A549 (cell line): ENCODE results near the gene ATP5PO. TPM values are rescaled to one million over a fixed set of nuclear protein-coding genes. Genes with fewer than 3 reads are reported as not detected.
"Not testable (repeated sequence)": the region's sequence is repeated elsewhere in the genome, so short reads cannot be mapped to it uniquely, and the experiment has no call there.

Source experiments
- ATAC-seq, 2 experiments: fragments of 200-7000 bp in 1 of 2; fragments of >200 bp in 1 of 2; cut with Nextera tagmentation in 1 of 2; cut with Tn5 transposase in 1 of 2; 3 replicates each; pipeline versions ENCODE4 v1.8.0 to v1.9.1; 2018 to 2020; ENCODE audit warnings: mild to moderate bottlenecking in 1 of 2, moderate library complexity in 1 of 2
- CTCF ChIA-PET: fragments of 300-600 bp; sonication (Branson Sonifier 250); formaldehyde crosslinking; extraction: SDS; loops from one replicate; lab custom pipeline; 2021; ENCODE audit warnings: antibody characterized with exemption, inconsistent platforms; lab: Yijun Ruan, JAX
- POLR2A ChIA-PET: fragments of 350-600 bp; formaldehyde crosslinking; extraction: SDS; loops from one replicate; lab custom pipeline; 2021; ENCODE audit warnings: antibody characterized with exemption, inconsistent platforms; lab: Yijun Ruan, JAX
- DNase-seq, 2 experiments: peaks; one replicate each; pipeline versions ENCODE4 v3.0.0 to v3.0.0-alpha.2; 2011 to 2016; ENCODE audit warnings: low read depth in 1 of 2, low spot score in 1 of 2
- FAIRE-seq: peaks from 2 replicates; lab custom pipeline; 2011; peaks lifted over from hg19 to GRCh38; lab: Jason Lieb, UNC
- H3K27ac ChIP-seq, 2 experiments: fragments of >200 bp; sonication (Bioruptor Twin); formaldehyde crosslinking; 3 replicates each; pipeline ENCODE4 v1.5.1; 2016 to 2017
- H3K4me1 ChIP-seq: fragments of >200 bp; sonication (Bioruptor Twin); formaldehyde crosslinking; 3 replicates; pipeline ENCODE4 v1.6.1; 2016
- H3K4me2 ChIP-seq: fragments of >200 bp; sonication (Bioruptor Twin); formaldehyde crosslinking; 3 replicates; pipeline ENCODE4 v1.6.1; 2016
- H3K4me3 ChIP-seq: fragments of >200 bp; sonication (Bioruptor Twin); formaldehyde crosslinking; 3 replicates; pipeline ENCODE4 v1.5.1; 2016
- H3K9me3 ChIP-seq: fragments of >200 bp; sonication (Bioruptor Twin); formaldehyde crosslinking; 3 replicates; pipeline ENCODE4 v1.6.1; 2016
- BHLHE40 ChIP-seq: IDR thresholded peaks from 2 replicates; pipeline ENCODE4 v1.6.1; 2012; ENCODE audit warnings: low read depth, low read length, inconsistent platforms
- CBX8 ChIP-seq: fragments of 200-600 bp; sonication (generic); IDR thresholded peaks from 2 replicates; pipeline ENCODE4 v1.6.1; 2016
- EHF ChIP-seq: fragments of 250-450 bp; sonication (Bioruptor Pico); IDR thresholded peaks from 2 replicates; pipeline ENCODE4 v1.5.0; 2020; ENCODE audit warnings: mild to moderate bottlenecking
- EHMT2 ChIP-seq: fragments of 200-600 bp; sonication (generic); IDR thresholded peaks from 2 replicates; pipeline ENCODE4 v1.6.1; 2016; ENCODE audit warnings: antibody characterized with exemption, low read depth, mild to moderate bottlenecking, moderate library complexity
- EP300 ChIP-seq, 2 experiments: fragments of >200 bp; sonication (Bioruptor Twin); formaldehyde crosslinking; IDR thresholded peaks; 2 replicates in 1 of 2; 3 replicates in 1 of 2; pipeline ENCODE4 v1.6.1; 2016 to 2017
- ESRRA ChIP-seq: fragments of 150-350 bp; IDR thresholded peaks from 2 replicates; pipeline ENCODE4 v1.6.1; 2014; ENCODE audit warnings: mild to moderate bottlenecking, low read length, borderline replicate concordance
- FOSB ChIP-seq: fragments of 250-450 bp; sonication (Bioruptor Pico); IDR thresholded peaks from 2 replicates; pipeline ENCODE4 v1.5.0; 2020; ENCODE audit warnings: mild to moderate bottlenecking, moderate library complexity
- FOXS1 ChIP-seq: fragments of 250-450 bp; sonication (Bioruptor Pico); IDR thresholded peaks from 2 replicates; pipeline ENCODE4 v1.5.0; 2020; ENCODE audit warnings: mild to moderate bottlenecking, moderate library complexity
- GATA3 ChIP-seq: IDR thresholded peaks from 2 replicates; pipeline ENCODE4 v1.6.1; 2012; ENCODE audit warnings: borderline replicate concordance
- HDAC2 ChIP-seq: fragments of 200-600 bp; sonication (generic); IDR thresholded peaks from 2 replicates; pipeline ENCODE4 v1.6.1; 2016
- HOXB5 ChIP-seq: fragments of 250-450 bp; sonication (Bioruptor Pico); IDR thresholded peaks from 2 replicates; pipeline ENCODE4 v1.5.0; 2020; ENCODE audit warnings: mild to moderate bottlenecking, moderate library complexity
- KDM1A ChIP-seq: fragments of 200-600 bp; sonication (generic); IDR thresholded peaks from 2 replicates; pipeline ENCODE4 v1.6.1; 2016; ENCODE audit warnings: low read depth, mild to moderate bottlenecking
- KDM5A ChIP-seq: fragments of 200-600 bp; sonication (generic); IDR thresholded peaks from 2 replicates; pipeline ENCODE4 v1.6.1; 2016; ENCODE audit warnings: antibody characterized with exemption, mild to moderate bottlenecking
- MAFK ChIP-seq: fragments of 450-650 bp; IDR thresholded peaks from 2 replicates; pipeline ENCODE4 v1.6.1; 2014; ENCODE audit not compliant: partially characterized antibody
- MYC ChIP-seq: IDR thresholded peaks from 2 replicates; pipeline ENCODE4 v1.6.1; 2012; ENCODE audit warnings: mild to moderate bottlenecking, inconsistent platforms, low read length, improper control_type of control experiment, borderline replicate concordance
- POLR2AphosphoS2 ChIP-seq: conservative IDR thresholded peaks from 2 replicates; pipeline ENCODE4 v1.6.1; 2012; ENCODE audit warnings: low read length, improper control_type of control experiment, inconsistent platforms
- RAD21 ChIP-seq, 2 experiments: fragments of >200 bp in 1 of 2; sonication (Bioruptor Twin) in 1 of 2; formaldehyde crosslinking in 1 of 2; IDR thresholded peaks in 1 of 2; conservative IDR thresholded peaks in 1 of 2; 2 replicates in 1 of 2; 3 replicates in 1 of 2; pipeline ENCODE4 v1.6.1; 2012 to 2018; ENCODE audit warnings: inconsistent platforms in 1 of 2
- RCOR1 ChIP-seq: fragments of 150-350 bp; IDR thresholded peaks from 2 replicates; pipeline ENCODE4 v1.6.1; 2014; ENCODE audit warnings: antibody characterized with exemption, low read length, low read depth
- SMC3 ChIP-seq: fragments of >200 bp; sonication (Bioruptor Twin); formaldehyde crosslinking; IDR thresholded peaks from 3 replicates; pipeline ENCODE4 v1.6.1; 2018; ENCODE audit warnings: inconsistent platforms
- TFCP2L1 ChIP-seq: fragments of 250-450 bp; sonication (Bioruptor Pico); IDR thresholded peaks from 2 replicates; pipeline ENCODE4 v1.5.0; 2021; ENCODE audit warnings: mild to moderate bottlenecking
- ZFP36 ChIP-seq: fragments of 450-650 bp; IDR thresholded peaks from 2 replicates; pipeline ENCODE4 v1.6.1; 2014; ENCODE audit warnings: borderline replicate concordance; ENCODE audit not compliant: partially characterized antibody
- ZNF302 ChIP-seq: fragments of 250-450 bp; sonication (Bioruptor Pico); IDR thresholded peaks from 2 replicates; pipeline ENCODE4 v1.9.0; 2021; ENCODE audit warnings: inconsistent platforms, mild to moderate bottlenecking, moderate library complexity
- WGBS: methylation state at CpG from one replicate; pipeline ENCODE4 v1.1.6; 2017; ENCODE audit errors: missing lambda C conversion rate; 5-methylcytosine and 5-hydroxymethylcytosine counted together
- polyA plus RNA-seq, 4 experiments: library from polyadenylated mRNA; depleted of rRNA in 3 of 4; stranded (reverse); fragments of >200 nt; fragmentation: RNase III in 1 of 4; extraction: RNeasy Plus Mini Kit Qiagen cat#74134 plus additional on column Dnase treatment in 1 of 4; gene quantifications; 2 replicates in 3 of 4; 3 replicates in 1 of 4; pipeline ENCODE4 v1.2.3, GENCODE V29; 2011 to 2017

The ATP5PO gene
- polyA plus RNA-seq, 2 of the 4 experiments (the other 2 are of a cell fraction), result 143 to 252 TPM

GRCh38 chr21:33872881-33873515 is 42.6 kb downstream of the ATP5PO start:
- ATAC-seq (no peak), DNase-seq (no peak), FAIRE-seq (no peak)
- TF ChIP-seq RAD21 (conservative IDR thresholded peaks at IDR 0.05 in 1 of 2, IDR thresholded peaks at IDR 0.05 in 1 of 2) (no peak), CBX8 (no peak), EHF (no peak)
- CTCF ChIA-PET, result no interaction called here
- WGBS, result 80% methylated on average over 3 of the region's 4 CpGs
- no peaks in the 10 kb centered on the region for H3K4me1 ChIP-seq
- no peak overlapping the region for H3K4me3 ChIP-seq
- no peak overlapping the region for H3K4me2 ChIP-seq
- no peak overlapping the region for H3K27ac ChIP-seq
- POLR2A ChIA-PET, result no interaction called here
- no peaks in the 10 kb centered on the region for H3K9me3 ChIP-seq

GRCh38 chr21:33871171-33871570 is 44.4 kb downstream of the ATP5PO start:
- ChIA-PET POLR2A (no interaction called here), CTCF (interaction anchor here (1.2 kb wide), 1 partner anchor 53 kb away, joined by 5 read pairs; no protein-coding TSS in a partner anchor)
- no peaks in the 10 kb centered on the region for H3K4me1 ChIP-seq
- FAIRE-seq (no peak), DNase-seq (no peak), ATAC-seq (no peak)
- no peak overlapping the region for H3K27ac ChIP-seq
- no peak overlapping the region for H3K4me2 ChIP-seq
- WGBS, result 74% methylated on average over 5 of the region's 5 CpGs
- TF ChIP-seq KDM5A (no peak), HDAC2 (no peak), ZFP36 (no peak), MAFK (no peak), ZNF302 (no peak), FOSB (CRISPR knock-in tag) (no peak), RCOR1 (no peak), KDM1A (no peak), EP300 (IDR thresholded peaks at IDR 0.05) (no peak), EHMT2 (no peak), EHF (no peak), ESRRA (no peak)
- H3K4me3 ChIP-seq, result no peak overlapping the region
- no peaks in the 10 kb centered on the region for H3K9me3 ChIP-seq

GRCh38 chr21:33870768-33871167 is 44.8 kb downstream of the ATP5PO start:
- CTCF ChIA-PET, result interaction anchor here (1.2 kb wide), 1 partner anchor 53 kb away, joined by 5 read pairs; no protein-coding TSS in a partner anchor
- H3K4me1 ChIP-seq, result no peaks in the 10 kb centered on the region
- ATAC-seq, result no peak
- H3K27ac ChIP-seq, result no peak overlapping the region
- WGBS, result 67% methylated on average over 4 of the region's 4 CpGs
- POLR2A ChIA-PET, result no interaction called here
- H3K4me3 ChIP-seq, result no peak overlapping the region
- DNase-seq, result no peak
- H3K9me3 ChIP-seq, result no peaks in the 10 kb centered on the region
- no peak overlapping the region for H3K4me2 ChIP-seq
- no peak for TF ChIP-seq BHLHE40
- TF ChIP-seq MAFK, result no peak
- TF ChIP-seq FOXS1 (CRISPR knock-in tag), result no peak
- TF ChIP-seq HOXB5 (CRISPR knock-in tag), result no peak
- TF ChIP-seq EHF, result no peak
- TF ChIP-seq SMC3, result no peak
- no peak for TF ChIP-seq TFCP2L1 (CRISPR knock-in tag)
- TF ChIP-seq GATA3, result no peak
- no peak for TF ChIP-seq MYC
- FAIRE-seq, result no peak

- TF ChIP-seq FOXS1 (CRISPR knock-in tag), result no peak
- TF ChIP-seq POLR2AphosphoS2, result no peak
- no peak overlapping the region for H3K4me3 ChIP-seq
- ATAC-seq, result no peak
- no peaks in the 10 kb centered on the region for H3K4me1 ChIP-seq
- no peak overlapping the region for H3K27ac ChIP-seq
- H3K9me3 ChIP-seq, result no peaks in the 10 kb centered on the region
- ChIA-PET CTCF (interaction anchor here (1.2 kb wide), 1 partner anchor 54 kb away, joined by 5 read pairs; no protein-coding TSS in a partner anchor), POLR2A (no interaction called here)
- no peak for FAIRE-seq
- no peak overlapping the region for H3K4me2 ChIP-seq
- no peak for DNase-seq
Observed at GRCh38 chr21:33869873-33870272, 45.7 kb downstream of the ATP5PO start.

GRCh38 chr21:33867868-33868267 is 47.7 kb downstream of the ATP5PO start:
- POLR2A ChIA-PET, CTCF ChIA-PET, ATAC-seq, DNase-seq, H3K9me3 ChIP-seq, H3K27ac ChIP-seq, FAIRE-seq, H3K4me3 ChIP-seq, H3K4me1 ChIP-seq, H3K4me2 ChIP-seq: not testable (repeated sequence)
- WGBS, result 87% methylated on average over 12 of the region's 13 CpGs
